HL-60 (cell line): ENCODE measurements around the gene NTNG2.

Experiments
- DNase-seq, 2 experiments: peaks; one replicate each; pipeline ENCODE4 v3.0.0-alpha.2; 2010 to 2020; ENCODE audit warnings: low read depth in 1 of 2, low spot score in 1 of 2
- H3K27ac ChIP-seq: fragments of 250-450 bp; sonication (Bioruptor Pico); replicated peaks from 2 replicates; pipeline ENCODE4 v1.5.1; 2020; ENCODE audit warnings: mild to moderate bottlenecking, moderate library complexity
- H3K27me3 ChIP-seq: fragments of 250-450 bp; sonication (Bioruptor Pico); 2 replicates; pipeline ENCODE4 v1.5.1; 2021; ENCODE audit warnings: mild to moderate bottlenecking, moderate library complexity; ENCODE audit not compliant: insufficient read depth, poor library complexity, severe bottlenecking
- H3K4me3 ChIP-seq: replicated peaks from 2 replicates; pipeline ENCODE4 v1.5.1; 2011; ENCODE audit warnings: mild to moderate bottlenecking, control low read depth, low read length; ENCODE audit not compliant: insufficient read depth
- GABPA ChIP-seq: IDR thresholded peaks from 2 replicates; pipeline ENCODE4 v1.6.1; 2012; ENCODE audit warnings: low read depth
- REST ChIP-seq: IDR thresholded peaks from 2 replicates; pipeline ENCODE4 v1.6.1; 2012; ENCODE audit warnings: low read depth; ENCODE audit not compliant: insufficient replicate concordance
- SPI1 ChIP-seq: IDR thresholded peaks from 2 replicates; pipeline ENCODE4 v1.6.1; 2012; ENCODE audit warnings: low read depth, mild to moderate bottlenecking, borderline replicate concordance

The NTNG2 gene

GRCh38 chr9:132293145-132293721 is 131.4 kb downstream of the NTNG2 start:
- DNase-seq, result no peak
- Histone ChIP-seq H3K4me3 (no peak overlapping the region), H3K27me3 (no peaks in the 10 kb centered on the region), H3K27ac (no peak overlapping the region)
- TF ChIP-seq REST (no peak), GABPA (no peak), SPI1 (no peak)
